AG09319 (cell line): Measurements from ENCODE around the gene SND1.

Experiments
- DNase-seq: peaks from one replicate; pipeline ENCODE4 v3.0.0-alpha.2; 2010; ENCODE audit warnings: low read depth; ENCODE audit errors: extremely low read depth
- TF ChIP-seq, protein P1 (sequence below): IDR thresholded peaks from 2 replicates; pipeline ENCODE4 v1.5.1; 2011; ENCODE audit warnings: low read depth, mild to moderate bottlenecking, inconsistent platforms, low read length, moderate library complexity

Gene SND1

DNA sequence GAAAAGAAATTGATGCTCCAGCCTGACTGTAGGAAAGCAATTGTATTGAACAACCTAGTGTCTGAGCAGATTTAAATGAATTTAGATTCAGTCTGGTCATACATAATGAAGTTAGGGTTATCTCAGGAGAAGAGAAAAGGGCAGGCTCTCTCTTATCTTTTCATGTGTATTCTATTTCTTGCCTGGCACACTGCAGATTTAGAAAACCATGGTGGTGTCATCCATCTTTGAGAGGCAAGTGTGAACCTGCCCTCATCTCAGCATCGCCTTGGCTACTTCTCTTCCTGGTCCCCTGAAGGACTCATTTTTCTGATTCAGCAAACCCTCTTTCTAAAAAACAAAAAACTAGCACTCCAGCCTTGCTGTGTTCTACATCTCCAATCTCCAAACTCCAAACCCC lies 241.6 kb downstream of the SND1 start:
- TF ChIP-seq, protein P1, sequence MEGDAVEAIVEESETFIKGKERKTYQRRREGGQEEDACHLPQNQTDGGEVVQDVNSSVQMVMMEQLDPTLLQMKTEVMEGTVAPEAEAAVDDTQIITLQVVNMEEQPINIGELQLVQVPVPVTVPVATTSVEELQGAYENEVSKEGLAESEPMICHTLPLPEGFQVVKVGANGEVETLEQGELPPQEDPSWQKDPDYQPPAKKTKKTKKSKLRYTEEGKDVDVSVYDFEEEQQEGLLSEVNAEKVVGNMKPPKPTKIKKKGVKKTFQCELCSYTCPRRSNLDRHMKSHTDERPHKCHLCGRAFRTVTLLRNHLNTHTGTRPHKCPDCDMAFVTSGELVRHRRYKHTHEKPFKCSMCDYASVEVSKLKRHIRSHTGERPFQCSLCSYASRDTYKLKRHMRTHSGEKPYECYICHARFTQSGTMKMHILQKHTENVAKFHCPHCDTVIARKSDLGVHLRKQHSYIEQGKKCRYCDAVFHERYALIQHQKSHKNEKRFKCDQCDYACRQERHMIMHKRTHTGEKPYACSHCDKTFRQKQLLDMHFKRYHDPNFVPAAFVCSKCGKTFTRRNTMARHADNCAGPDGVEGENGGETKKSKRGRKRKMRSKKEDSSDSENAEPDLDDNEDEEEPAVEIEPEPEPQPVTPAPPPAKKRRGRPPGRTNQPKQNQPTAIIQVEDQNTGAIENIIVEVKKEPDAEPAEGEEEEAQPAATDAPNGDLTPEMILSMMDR, result no peak
- DNase-seq, result no peak

DNA sequence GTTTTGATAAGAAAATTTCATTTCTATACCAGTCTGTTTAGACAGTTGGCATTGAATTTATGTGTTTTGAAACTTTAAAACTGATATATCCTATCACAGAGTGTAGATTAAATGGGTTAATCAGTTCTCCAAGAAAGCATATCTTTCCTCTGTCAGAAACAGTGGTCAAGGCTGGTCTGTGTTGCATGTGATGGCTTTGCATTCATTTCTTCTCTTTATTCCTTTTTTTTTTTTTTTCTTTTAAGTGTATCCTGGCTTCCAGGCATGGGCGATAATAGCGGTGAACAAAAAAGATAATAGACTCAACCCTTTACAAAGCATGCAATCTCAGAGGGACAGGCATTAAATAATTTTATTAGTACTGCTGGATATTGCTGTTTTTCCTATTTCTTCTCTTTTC lies 242.6 kb downstream of the SND1 start:
- TF ChIP-seq, protein P1, result no peak
- no peak for DNase-seq

DNA sequence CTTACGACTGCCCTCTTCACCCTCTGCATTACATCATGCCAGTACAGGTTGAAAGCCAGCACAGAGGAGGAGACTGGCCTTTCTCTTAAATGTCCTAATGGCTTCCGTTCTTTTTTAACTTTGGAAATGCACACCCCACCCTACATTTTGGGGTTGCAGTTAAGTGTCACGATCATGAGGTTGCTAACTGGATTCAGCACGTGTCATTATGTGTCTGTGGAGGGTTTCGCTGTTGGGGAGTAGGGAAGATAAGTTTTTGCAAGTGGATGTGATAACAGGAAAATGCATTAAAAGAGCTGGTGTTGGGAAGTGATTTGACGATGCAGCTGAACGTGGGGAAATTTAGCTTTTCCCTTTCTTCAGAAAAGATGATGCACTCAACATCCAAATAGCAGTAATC lies 243.4 kb downstream of the SND1 start:
- TF ChIP-seq, protein P1, result no peak
- DNase-seq, result no peak

DNA sequence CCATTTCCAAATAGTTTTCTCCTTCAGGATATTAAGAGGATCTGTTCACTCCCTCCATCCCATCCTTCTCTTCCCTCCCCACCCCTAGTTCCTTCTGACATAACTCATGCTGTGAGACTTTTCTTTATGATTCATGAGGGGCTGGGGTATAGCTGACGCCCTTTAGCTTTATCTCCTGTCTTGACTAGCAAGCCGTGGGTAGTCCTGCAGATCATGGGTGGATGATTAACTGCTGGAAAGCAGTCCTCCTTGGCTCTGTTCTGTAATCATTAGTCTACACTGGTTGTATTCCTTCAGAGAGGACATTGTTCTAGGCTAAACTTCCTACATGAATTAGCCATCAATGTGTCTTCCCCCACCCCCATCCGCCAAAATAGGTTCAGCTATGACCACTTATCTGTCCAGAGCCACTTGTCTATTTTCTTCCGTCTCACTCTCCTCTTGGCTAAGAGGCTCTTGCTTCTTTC lies 243.9 kb downstream of the SND1 start:
- no peak for DNase-seq
- TF ChIP-seq, protein P1, result no peak

GRCh38 chr7:127896659-127897058 lies 244.7 kb downstream of the SND1 start:
- TF ChIP-seq, protein P1, result no peak
- DNase-seq, result no peak

DNA sequence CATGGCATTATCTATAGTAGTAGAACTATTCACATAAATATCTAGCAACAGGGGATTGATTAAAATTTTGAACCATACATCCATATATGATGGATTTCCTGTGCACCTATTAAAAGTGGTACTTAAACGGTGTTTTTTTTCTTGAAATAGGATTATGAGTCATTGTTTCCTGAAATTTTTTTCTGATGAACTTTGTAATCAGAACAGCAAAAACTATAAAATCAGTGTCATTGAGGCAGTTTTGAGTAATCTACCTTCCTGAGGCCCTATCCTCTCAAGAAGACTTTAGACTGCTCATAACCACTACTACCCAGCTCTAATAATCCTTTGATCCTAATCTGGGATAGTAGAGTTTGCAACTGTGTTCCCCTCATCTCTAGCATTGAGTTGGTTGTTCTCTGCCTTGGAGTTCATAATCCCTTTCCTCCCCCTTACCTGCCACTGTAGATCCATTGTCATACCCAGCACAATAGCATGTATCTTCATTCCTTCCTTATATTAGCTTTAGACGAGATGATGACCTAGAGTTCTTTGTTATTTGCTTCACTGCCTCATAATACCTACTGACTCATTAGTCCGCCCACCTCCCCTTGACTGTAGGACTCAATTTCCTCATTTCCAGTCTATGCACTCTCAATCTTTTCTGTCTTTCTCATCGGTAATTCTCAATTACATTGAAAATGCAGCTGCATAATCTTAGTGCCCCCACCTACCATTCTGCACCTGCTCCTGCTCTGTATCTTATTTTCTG lies 245.9 kb downstream of the SND1 start:
- DNase-seq, result no peak
- TF ChIP-seq, protein P1, result no peak

- TF ChIP-seq, protein P1, result no peak
- DNase-seq, result no peak
These were observed 247.4 kb downstream of the SND1 start for GRCh38 chr7:127899411-127899810.
